GM12865 (cell line): Measurements from ENCODE around the gene FASN.

Experiments used
- DNase-seq: peaks from one replicate; pipeline ENCODE4 v3.0.0; 2010; ENCODE audit warnings: low read depth
- H3K4me3 ChIP-seq: 2 replicates; pipeline ENCODE4 v1.5.1; 2011; ENCODE audit warnings: mild to moderate bottlenecking, low read depth, low read length, control low read depth
- TF ChIP-seq, protein P1 (sequence below): IDR thresholded peaks from 2 replicates; pipeline ENCODE4 v1.5.1; 2011; ENCODE audit warnings: low read length, control low read depth, low read depth, inconsistent platforms; ENCODE audit not compliant: insufficient read depth; ENCODE audit errors: missing control alignments

The FASN gene

DNA sequence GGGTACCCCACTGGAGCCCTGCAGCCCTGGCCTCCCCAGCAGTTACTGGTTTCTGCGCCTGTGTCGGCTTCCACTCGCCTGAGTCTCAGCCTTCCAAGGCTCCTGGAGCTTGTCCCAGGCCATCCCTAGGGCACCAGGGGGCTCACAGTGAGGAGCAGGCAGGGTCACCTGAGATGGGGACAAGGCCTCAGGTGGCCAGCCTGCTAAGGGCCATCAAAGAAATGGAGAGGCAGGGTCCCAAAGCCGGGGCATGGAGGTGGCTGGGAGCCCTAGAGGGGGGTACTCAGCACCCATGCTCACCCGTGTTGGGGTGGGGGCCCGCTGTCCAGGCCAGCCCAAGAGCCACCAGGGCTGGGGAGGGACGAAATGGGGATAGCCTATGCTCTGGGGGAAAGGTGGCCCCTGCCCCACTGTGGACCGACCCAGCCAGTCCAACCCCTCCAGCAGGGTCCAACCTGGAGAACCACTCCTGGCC, 1.3 kb downstream of the FASN start:
- TF ChIP-seq, protein P1, sequence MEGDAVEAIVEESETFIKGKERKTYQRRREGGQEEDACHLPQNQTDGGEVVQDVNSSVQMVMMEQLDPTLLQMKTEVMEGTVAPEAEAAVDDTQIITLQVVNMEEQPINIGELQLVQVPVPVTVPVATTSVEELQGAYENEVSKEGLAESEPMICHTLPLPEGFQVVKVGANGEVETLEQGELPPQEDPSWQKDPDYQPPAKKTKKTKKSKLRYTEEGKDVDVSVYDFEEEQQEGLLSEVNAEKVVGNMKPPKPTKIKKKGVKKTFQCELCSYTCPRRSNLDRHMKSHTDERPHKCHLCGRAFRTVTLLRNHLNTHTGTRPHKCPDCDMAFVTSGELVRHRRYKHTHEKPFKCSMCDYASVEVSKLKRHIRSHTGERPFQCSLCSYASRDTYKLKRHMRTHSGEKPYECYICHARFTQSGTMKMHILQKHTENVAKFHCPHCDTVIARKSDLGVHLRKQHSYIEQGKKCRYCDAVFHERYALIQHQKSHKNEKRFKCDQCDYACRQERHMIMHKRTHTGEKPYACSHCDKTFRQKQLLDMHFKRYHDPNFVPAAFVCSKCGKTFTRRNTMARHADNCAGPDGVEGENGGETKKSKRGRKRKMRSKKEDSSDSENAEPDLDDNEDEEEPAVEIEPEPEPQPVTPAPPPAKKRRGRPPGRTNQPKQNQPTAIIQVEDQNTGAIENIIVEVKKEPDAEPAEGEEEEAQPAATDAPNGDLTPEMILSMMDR, result no peak
- peak; percentile 10 for DNase-seq
- peak overlapping the region; percentile 94 for H3K4me3 ChIP-seq

- peak overlapping the region; percentile 94 for H3K4me3 ChIP-seq
- TF ChIP-seq, protein P1, result no peak
- peak; percentile 10 for DNase-seq
These were observed 2.0 kb downstream of the FASN start for GRCh38 chr17:82095777-82096708.

DNA sequence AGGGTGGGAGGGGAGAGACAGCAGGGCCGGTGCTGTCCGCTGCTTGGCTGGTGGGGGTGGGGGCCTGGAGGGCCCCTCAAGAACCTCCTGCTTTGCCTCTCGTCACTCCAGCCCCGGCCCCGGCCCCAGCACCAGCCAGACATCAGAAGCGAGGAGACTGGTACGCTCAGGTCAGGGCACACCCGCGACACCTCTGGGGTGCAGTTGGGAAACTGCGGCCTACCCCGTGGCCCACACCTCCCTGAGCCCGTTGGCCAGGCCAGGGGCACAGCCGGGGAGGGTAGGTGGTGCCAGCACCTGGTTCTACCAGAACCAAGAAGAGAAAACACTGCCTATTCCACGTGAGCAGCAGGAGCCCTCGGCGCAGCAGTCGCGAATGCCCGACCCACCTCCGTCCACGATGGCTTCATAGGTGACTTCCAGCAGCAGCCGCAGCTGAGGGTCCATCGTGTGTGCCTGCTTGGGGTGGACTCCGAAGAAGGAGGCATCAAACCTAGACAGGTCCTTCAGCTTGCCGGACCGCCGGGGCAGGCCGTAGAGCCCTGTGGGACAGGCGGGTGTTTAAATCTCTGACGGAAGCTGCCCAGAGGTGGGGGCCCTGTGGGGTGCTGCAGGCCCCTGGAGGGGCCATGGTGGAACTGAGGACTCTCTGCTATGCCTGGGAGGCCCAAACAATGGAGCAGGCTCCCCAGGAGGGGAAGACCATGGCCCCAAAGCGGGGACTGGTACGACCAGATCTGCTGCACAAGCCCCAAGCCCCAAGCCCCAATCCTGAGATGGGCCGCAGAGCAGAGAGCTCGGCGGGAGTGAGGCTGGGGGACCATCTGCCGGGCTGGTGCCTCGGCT, 2.9 kb downstream of the FASN start:
- DNase-seq, result peak; percentile 11
- H3K4me3 ChIP-seq, result no peak overlapping the region
- TF ChIP-seq, protein P1, result no peak

GRCh38 chr17:82092995-82093751, 4.9 kb downstream of the FASN start:
- H3K4me3 ChIP-seq, result no peak overlapping the region
- peak; percentile 6 for DNase-seq
- TF ChIP-seq, protein P1, result no peak

DNA sequence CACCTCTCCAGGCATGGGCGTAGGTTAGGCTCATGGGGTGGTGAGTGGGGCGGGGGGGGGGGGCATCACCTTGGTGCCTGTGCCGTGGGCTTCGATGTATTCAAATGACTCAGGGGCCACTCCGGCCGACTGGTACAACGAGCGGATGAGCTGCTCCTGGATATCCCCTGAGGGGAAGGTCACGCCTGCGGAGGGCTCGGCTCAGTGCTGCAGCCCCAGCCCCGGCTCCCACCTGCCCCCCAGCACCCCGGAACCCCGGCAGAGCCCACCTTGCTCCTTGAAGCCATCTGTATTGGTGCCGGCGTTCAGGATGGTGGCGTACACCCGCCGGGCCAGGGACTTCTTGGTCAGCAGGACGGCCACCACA, 5.4 kb downstream of the FASN start:
- no peak overlapping the region for H3K4me3 ChIP-seq
- DNase-seq, result no peak
- TF ChIP-seq, protein P1, result no peak

DNA sequence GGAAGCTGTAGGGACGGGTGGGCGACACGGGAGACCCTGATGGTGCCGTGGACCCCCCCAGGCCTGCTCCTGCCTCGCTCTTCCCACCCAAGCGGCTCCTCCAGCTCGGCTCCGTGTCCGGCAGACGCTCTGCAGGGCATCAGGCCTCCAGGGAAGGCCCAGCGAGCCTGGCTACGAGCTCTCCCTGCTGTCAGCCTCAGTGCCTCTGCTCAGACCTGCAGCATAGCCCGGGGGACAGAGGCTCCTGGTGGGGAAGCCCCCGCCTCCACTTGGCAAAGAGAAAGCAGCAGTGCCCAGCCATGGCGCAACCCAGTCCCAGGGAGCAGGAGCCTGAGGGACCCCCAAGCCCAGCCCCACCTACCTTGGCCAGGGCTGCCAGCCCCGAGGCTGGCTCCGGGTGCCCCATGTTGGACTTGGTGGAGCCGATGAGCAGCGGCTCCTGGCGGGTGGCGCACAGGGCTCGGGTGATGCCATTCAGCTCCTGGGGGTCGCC, 5.9 kb downstream of the FASN start:
- TF ChIP-seq, protein P1, result no peak
- DNase-seq, result peak; percentile 2
- H3K4me3 ChIP-seq, result no peak overlapping the region
